NCI-H2196 treated with DMSO at 0.1 percent for 48 hours (cell line): ENCODE results near the gene SEC14L2.

Experiments used
- DNase-seq: peaks from one replicate; lab custom pipeline; 2025; ENCODE audit not compliant: unreplicated experiment; lab: John Stamatoyannopoulos, UW

Gene SEC14L2

DNA sequence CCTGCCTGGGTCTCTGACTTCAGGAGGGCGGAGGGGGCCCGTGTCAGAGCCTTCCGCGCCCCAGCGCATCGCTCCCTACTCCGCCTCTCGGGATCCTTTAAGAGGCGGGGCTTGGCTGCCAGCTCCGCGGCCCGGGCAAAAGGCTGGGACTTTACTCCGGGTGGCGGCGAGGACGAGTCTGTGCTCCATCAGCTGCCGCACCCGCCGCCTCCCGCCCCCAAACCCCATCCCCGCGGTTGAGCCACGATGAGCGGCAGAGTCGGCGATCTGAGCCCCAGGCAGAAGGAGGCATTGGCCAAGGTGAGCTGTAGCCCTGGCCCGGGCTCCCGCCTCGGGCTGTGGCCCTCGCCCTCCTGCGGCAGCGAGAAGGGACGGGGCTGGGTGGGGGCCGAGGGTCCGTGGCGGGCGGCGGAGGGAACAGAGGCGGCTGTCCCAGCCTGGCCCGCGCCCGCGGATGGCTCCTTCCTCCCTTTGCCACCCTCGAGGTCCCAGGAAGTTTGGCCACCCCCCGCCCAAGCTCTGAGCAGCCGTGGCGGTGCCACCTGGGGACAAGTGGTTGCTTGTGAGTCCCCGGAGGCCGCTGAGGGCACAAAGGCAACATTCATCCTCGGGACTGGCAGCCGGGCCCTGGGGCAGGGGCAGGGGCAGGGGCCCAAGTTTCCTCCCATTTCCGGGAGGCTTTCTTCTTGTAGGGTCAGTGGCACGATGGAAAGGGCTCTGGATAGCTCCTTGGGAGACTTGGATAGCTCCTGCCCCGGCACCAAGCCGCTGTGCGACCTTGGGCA is at the start of gene SEC14L2:
SEC14L2 (plus strand) TSS at position 148 of the 785 bp plus-strand sequence; CDS start at position 247, 99 bp downstream.
- DNase-seq: no peak

GRCh38 chr22:30347255-30347892 is 49.4 kb upstream of the SEC14L2 start:
- DNase-seq: no peak

DNA sequence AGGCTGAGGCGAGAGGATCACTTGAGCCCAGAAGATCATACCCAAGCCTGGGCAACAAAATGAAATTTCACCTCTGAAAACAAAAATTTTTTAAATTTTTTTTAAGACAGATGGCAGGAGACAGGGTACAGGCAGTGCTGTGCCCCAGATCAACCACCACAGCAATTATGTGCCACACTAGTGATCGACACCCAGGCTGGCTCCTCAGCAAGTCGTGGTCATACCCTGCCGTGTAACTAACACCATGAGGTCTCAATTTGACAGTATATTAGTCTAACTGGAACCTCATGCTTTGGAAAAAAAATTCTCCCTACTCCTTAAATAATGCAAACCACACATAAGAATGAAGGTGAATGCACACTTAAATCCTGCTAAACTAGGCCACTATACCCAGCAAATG is 48.4 kb upstream of the SEC14L2 start:
- DNase-seq: no peak

GRCh38 chr22:30348809-30349208 is 48.0 kb upstream of the SEC14L2 start:
- DNase-seq: no peak

DNA sequence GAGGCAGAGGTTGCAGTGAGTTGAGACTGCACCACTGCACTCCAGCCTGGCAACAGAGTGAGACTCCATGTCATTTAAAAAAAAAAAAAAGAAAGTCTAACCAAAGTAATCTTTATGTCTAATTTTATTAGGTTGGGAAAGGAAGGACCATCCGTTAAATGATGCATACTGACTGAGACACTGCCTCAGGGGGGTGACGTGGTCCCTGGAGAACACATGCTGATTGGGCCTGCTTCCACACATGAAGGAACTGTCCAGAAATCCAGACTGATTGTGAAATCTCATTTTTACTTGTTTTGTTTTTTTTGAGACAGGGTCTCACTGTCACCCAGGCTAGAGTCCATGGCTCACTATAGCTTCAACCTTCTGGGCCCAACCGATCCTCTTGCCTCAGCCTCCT is 45.6 kb upstream of the SEC14L2 start:
- DNase-seq: no peak

GRCh38 chr22:30354644-30355043 is 42.2 kb upstream of the SEC14L2 start:
- no peak for DNase-seq

DNA sequence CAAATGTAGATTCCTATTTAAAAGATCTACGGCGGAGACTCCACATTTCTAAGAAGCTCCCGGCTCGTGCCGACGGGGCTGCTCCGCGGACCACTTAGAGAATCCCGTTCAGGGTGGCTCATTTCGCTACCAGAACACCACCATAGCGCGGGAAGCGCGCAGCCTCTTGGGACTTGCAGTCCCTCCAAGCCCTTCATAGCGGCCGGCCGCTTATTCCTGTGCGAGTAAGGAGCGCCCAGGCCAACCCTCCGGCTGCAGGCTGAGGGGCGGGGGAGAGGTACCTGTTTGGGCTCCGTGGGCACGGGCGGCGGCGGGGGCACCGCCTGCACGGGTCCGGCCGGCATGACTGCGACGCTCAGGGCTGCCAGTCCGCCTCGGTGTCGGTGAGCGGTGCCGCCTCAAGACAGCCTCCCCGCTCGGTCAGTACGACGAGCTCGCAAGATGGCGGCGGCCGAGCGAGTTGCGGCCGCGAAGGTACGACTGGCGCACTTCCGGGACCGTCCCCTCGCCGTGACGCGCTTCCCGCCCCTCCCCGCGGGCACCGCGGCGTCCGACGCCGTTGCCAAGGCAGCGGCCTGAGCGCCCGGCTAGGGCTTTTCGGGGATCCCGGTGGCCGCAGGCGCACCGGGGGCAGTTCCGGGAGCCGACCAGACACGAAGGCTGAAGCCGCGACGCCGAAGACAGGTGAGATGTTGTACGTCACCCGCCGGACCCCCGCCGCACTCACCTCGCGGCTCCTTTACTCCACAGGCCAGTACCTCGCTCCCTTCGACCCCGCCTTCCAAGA is 40.2 kb upstream of the SEC14L2 start, which contains the start of the genes CCDC157 and SF3A1:
CCDC157 (plus strand) TSS at position 559 of the 787 bp plus-strand sequence. CDS start 8,994 bp downstream, outside the sequence.
SF3A1 (minus strand) TSS at position 446 of the 787 bp plus-strand sequence; CDS start at position 344, 102 bp downstream.
- peak; percentile 61 for DNase-seq

DNA sequence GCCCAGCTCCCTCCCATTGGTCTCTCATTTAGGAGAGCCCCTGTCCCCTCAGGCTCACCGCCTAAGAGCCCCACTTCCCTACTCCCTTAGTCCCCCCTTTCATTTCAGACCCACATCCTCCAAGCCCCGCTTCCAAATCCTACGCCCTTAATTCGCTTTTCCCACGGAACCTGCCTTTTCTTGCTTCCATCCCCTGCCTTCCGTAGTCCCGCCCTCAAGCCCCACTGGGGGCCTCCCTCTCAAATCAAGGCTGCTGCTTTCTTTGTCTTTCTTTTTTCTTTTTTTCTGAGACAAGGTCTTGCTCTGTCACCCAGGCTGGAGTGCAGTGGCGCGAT is 39.6 kb upstream of the SEC14L2 start:
- DNase-seq: no peak

- no peak for DNase-seq
These were observed 39.1 kb upstream of the SEC14L2 start for GRCh38 chr22:30357650-30358215.

- no peak for DNase-seq
These were observed 38.3 kb upstream of the SEC14L2 start for GRCh38 chr22:30358541-30358940.

DNA sequence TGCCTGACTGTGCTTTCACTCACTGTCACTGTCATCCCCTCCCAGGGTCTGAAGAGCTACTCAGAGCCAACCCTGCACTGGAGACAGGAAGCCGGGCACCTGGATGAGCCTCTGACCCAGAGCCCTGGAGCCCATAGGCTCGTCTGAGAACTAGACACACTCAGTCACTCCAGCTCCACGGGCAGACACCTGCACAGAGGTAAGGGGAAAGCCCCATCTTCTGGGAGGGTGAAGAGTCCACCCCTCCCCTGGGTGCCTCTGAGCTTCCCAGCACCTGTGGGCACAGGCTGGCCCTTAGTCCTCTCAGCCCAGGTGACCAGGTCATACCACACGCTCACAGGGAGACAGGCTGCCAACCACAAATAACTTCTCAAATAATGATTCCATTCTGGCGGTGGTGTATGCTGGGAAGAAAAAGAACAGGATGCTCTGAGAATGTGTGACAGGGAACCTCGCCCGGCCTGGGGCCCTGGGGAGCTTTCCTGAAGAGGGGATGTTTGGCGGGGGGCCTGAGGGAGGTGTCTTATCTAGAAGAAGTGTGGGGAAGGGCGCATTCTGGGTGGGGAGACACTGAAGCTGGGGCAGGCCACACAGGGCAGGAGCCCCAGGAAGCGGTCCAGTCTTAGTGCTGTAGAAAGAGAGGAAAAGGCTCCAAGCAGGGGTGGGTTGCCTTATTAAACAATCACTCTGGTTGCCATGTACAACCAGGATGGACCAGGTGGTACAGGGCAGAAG is 34.7 kb upstream of the SEC14L2 start:
- no peak for DNase-seq

DNA sequence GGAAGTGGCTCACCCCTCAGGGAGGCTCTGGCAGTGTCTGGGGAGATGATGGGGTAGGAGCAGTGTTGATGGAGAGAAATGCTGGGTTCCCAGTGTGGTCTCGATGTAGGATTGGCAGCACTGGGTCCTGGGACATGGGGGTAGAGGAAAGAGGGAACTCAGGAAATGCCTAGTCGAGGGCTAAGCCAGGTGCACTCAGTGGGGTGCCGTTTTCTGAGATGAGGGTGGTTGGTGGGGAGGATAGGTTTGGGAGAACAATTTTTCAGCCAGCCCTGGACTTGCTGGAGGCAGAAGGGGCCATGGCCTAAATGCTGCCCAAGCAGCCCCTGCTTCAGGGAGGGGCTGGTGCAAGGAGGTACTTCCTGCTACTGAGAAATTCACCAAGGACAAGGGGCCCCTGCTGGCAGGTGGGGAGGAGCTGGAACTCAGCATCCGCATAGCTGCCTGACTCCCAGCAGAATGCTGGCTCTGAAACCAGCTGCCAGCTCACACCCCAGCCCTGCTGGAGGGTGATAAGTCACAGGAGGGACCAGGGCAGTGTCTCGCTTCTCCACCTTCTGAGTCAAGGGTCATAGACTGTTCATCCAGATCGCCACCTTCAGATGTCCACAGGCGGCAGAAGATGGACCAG is 34.1 kb upstream of the SEC14L2 start:
- DNase-seq: no peak

GRCh38 chr22:30365891-30366290 is 30.9 kb upstream of the SEC14L2 start:
- no peak for DNase-seq

DNA sequence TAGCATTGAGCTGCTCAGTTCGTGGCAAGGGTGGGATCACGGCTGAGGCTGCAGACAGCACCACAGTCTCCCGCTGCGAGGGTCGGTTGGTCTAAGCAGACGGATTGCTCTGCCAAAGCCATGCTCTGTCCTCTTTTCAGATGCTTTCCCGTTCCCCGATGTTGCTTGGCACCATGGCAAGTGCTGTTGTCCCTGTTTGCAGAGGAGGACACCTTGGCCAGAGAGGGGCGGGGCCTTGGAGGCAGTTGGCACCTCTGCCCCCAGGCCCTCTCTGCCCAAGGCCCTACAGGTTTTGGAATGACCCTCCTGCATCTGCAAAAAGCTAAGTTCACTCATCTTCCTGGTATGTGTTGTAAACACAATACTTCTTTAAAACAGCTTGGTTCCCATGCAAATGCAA is 28.4 kb upstream of the SEC14L2 start:
- no peak for DNase-seq

DNA sequence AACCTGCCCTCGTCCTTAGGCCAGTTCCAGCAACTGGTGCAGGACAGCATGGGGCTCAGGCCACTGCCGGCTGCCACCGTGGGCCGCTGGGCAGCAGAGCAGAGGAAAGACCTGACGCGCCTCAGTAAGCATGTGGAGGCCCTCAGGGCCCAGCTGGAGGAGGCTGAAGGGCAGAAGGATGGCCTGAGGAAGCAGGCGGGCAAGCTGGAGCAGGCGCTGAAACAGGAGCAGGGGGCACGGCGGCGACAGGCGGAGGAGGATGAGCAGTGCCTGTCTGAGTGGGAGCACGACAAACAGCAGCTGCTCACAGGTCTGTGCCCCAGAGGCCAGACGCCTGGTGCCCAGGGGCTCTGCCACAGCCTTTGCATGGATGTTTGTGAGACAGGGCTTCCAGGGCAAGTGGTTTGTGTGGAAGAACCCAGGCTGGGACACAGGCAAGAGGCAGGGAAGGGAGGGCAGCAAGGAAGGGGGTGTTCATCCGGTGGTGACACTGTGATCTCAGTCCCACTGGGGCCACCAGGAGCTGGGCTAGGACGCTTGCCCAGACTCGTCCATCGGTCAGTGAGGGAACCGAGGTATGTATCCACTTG is 26.1 kb upstream of the SEC14L2 start:
- no peak for DNase-seq

- DNase-seq: no peak
These were observed 25.5 kb upstream of the SEC14L2 start for GRCh38 chr22:30371321-30371720.

DNA sequence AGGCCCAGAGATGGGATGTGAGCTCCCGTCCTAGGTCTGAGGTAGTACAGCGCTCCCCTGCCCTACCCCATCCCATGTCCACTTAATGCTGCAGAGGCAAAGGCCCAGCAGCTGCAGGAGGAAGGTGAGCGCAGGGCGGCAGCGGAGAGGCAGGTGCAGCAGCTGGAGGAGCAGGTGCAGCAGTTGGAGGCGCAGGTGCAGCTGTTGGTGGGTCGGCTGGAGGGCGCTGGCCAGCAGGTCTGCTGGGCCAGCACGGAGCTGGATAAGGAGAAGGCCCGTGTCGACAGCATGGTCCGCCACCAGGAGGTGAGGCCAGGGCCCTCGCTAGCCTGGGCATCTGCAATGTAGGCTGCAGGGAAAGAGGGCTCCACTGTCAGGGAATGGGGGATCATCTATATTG is 24.8 kb upstream of the SEC14L2 start:
- no peak for DNase-seq

- no peak for DNase-seq
These were observed 23.9 kb upstream of the SEC14L2 start for GRCh38 chr22:30372915-30373314.

- DNase-seq: no peak
These were observed 23.2 kb upstream of the SEC14L2 start for GRCh38 chr22:30373331-30374325.
